Subcutaneous adipose tissue (tissue), 4 donors: Measurements from ENCODE around the gene RGL3. TPM values are rescaled to one million over a fixed set of nuclear protein-coding genes. Genes with fewer than 3 reads are reported as not detected.

Source experiments
- CTCF ChIP-seq: fragments of 450-650 bp; IDR thresholded peaks from one replicate; pipeline ENCODE4 v1.5.1; 2016; ENCODE audit warnings: low read depth, mild to moderate bottlenecking, control low read depth, antibody characterized with exemption, moderate library complexity
- total RNA-seq, 4 donors: library from RNA; depleted of rRNA; stranded (reverse); fragments of >200 nt; gene quantifications; one replicate each; pipeline ENCODE4 v1.1.0, GENCODE V29; 2016

The RGL3 gene
- total RNA-seq, 4 donors from 2014 or later: 4.7 to 17.5 (median 6.1) TPM

- TF ChIP-seq CTCF: no peak
Measured at GRCh38 chr19:11446652-11447301, 27.7 kb upstream of the RGL3 start.

- no peak for TF ChIP-seq CTCF
Measured at GRCh38 chr19:11446271-11446651, 27.1 kb upstream of the RGL3 start.

- no peak for TF ChIP-seq CTCF
Measured at GRCh38 chr19:11445141-11445540, 26.0 kb upstream of the RGL3 start.

- TF ChIP-seq CTCF: no peak
Measured at GRCh38 chr19:11444059-11444458, 24.9 kb upstream of the RGL3 start.

GRCh38 chr19:11437955-11438354, 18.8 kb upstream of the RGL3 start:
- no peak for TF ChIP-seq CTCF

GRCh38 chr19:11435833-11436313, 16.8 kb upstream of the RGL3 start:
- no peak for TF ChIP-seq CTCF

GRCh38 chr19:11435057-11435832, 16.1 kb upstream of the RGL3 start, which contains the start of the genes ODAD3 and PRKCSH:
Gene ODAD3, minus strand, starts transcription at chr19:11435121. Its CDS starts 105 bp downstream, at chr19:11435016.
Gene PRKCSH, plus strand, starts transcription at chr19:11435635. Its CDS starts 483 bp downstream, at chr19:11436118.
- TF ChIP-seq CTCF: no peak
